ENCODE data around the gene BABAM2.

- TF ChIP-seq EZH2 (IDR thresholded peaks at IDR 0.05; ENCODE audit: borderline replicate concordance, low read length) = no peak
- no peak for TF ChIP-seq CTCF (conservative IDR thresholded peaks at IDR 0.05 in 1 of 2, IDR thresholded peaks at IDR 0.05 in 1 of 2; ENCODE audit: extremely low read depth in 1 of 2, insufficient read depth in 1 of 2, low read depth in 1 of 2, low read length in 2 of 2)
These were observed 40.8 kb upstream of the BABAM2 start for GRCh38 chr2:27849558-27850205.

Data from mammary epithelial cell (primary cell).